RKO (cell line): Measurements from ENCODE around the gene LAMB1.

Experiments used
- DNase-seq: peaks from one replicate; pipeline ENCODE4 v3.0.0-alpha.2; 2016; ENCODE audit warnings: low spot score

LAMB1 gene

DNA sequence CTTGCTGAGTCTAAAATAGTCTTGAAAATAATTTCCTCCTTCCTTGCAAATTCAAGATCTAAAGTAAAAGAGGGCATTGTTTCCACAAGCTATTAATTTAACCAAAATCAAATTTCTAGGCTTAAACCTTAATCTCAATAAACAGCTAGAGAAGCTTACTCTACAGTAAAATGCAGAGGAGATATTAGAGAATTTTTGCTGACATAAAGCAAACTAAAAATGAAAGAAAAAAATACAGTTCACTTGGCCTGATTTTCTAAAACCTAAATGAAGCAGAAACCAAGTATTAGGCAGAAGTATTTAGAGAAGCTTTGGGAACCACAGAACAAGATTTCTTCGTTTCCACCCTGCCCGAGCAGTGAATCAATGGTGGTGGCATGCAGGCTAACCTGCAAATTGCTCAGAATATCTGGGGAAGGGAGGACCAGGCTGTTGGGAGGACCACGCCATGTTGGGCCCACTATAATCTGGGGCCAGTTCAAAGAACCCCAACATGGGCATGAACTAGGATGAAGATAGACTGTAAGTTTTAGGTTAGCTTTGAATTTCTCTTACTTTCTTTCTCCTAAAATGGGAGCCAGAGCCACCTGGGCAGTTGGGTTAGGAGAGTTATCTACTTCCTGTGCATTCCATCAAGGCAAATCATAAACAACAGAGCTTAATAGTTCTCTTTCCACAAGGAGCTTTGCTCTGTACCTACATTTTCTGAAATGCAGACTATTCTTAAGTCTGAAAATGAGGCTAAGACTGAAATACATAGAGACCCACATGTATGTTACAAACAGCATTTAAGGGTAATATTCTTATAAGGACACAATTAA lies 4.1 kb downstream of the LAMB1 start:
- no peak for DNase-seq

DNA sequence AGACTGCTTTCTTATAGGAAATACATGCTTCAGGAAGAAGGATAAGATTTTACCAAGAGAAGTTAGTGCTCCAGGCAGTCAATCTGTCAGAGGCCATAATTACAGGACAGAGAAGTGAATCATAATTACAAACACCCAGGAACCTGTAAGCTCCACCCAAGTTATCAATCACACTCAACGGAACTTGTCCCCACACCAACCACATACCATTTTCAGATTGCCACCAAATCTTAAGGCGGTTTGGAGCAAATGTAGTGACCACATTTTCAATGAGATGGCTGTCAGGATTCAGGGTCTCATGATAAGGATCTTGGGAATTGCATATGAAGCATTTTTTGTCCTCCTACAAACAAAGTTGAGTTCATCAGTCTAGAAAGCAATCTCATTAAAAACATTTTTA lies 4.8 kb downstream of the LAMB1 start:
- peak; percentile 40 for DNase-seq

DNA sequence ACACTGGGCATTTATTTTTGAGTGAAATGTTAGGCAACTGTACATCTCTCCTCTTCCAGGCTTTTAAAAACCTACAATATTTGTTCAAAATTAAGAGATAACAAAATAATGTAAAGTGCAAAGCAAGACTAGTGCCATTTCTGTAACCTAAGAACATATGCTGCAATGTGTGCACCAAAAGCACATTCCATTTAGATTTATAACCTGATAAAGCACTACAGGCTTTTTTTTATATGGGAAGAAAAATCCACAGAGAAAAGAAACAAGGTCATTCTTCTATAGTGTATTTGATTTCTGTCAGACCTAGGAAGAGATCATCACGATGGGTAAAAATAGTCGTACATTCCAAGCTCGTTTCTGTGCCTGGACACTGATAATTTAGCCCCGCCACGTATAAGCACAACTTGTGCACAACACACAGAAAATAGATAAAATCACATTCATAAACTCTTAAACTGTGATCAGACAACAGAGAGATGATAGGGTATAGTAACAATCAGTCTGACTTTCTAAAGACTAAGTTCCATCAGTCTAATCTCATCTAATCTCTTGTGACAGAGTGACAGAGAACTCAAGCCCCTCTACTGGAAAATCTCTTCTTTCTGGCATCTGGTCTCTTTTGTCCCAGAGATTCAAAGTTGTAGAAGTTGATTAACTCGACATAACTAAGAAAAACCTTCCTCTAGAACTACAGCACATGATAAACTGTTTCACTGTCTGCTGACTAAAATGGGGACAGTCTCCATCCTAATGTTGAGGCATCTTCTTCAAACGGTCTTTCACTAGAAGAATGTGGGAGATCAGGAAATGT lies 6.7 kb downstream of the LAMB1 start:
- DNase-seq, result no peak

DNA sequence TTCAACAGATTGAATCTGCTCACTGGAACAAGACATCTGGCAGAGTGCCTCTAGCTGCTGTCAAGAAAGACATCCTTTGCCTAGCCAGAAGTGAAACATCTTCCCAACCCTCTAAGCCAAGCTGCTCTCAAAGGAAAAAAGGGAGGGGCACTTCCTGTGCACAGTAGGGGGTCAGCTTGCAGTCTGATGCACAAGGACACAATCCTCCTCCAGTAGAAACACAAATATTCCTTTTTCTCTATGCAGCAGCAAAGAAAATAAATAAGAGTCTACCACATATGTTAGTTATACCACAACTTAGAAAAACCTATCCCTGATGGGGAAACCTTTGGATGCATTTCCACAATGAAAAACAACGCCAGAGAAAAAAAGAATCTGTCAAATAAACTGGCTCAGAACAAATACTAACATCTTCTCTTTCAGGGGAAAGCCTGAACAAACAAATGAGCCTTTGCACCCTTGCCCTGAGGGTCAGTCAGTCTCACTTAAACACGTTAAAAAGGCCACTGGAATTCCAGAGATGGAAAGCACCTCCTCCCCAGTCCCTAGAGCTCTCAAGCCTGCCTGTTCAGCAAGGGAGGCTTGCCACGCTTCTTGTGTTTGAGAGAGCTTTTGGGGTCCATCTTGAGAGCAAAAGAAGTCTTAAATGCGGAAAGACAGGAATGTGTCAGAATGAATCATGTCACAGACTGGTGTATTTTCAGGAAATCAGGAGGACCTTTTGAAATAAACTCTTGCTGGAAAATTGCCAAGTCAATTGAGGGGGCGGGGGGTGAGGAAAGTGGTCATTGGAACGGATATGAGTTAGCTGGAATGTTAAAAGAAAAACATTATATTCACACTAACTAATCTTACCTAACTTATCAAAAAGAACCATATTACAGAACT lies 7.5 kb downstream of the LAMB1 start:
- peak; percentile 67 for DNase-seq

DNA sequence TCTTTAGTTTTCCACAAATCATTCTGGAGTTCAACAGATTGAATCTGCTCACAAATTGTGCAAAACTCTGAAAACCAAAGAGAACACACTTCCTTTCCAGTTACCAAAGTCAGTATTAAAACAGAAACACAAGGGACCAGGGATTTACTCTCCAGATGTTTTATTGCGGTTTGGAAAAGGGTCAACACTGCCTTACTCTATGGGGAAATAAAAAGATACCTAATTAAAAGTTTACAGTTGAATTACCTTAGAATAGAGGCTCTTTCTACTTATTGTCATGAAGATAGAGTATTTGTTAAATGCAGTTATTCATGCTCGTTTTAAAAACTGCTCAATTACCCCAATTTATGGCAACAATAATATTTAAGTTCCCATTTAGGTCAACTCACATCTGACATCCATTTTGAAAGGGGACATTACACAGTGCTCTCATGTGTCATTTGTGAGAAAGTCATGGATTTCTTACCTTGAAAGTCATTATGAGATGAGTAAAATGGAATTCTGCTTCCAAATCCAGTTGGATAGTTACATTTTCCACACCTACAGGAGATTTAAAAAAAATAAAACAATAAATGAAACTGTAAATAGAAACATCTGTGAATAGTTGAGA lies 8.4 kb downstream of the LAMB1 start:
- no peak for DNase-seq

DNA sequence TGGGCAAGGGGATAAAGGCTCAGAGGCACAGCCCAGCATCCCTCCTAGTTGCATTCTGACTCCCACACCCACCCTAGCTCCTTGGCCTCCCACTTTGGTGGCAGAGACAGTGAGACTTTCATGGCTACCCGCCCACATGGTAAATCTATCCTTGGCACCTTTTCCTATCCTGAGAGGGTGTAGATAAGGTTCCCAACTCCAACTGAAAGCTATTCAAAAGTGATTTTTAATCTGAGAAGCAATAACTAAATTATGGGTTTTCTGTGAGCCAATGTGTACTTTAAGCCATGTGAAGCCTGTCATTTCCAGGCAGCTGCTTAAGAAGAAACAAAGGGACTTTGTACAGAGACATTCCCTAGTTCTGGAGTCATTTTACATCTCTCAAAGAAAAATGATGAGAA lies 9.1 kb downstream of the LAMB1 start:
- no peak for DNase-seq

DNA sequence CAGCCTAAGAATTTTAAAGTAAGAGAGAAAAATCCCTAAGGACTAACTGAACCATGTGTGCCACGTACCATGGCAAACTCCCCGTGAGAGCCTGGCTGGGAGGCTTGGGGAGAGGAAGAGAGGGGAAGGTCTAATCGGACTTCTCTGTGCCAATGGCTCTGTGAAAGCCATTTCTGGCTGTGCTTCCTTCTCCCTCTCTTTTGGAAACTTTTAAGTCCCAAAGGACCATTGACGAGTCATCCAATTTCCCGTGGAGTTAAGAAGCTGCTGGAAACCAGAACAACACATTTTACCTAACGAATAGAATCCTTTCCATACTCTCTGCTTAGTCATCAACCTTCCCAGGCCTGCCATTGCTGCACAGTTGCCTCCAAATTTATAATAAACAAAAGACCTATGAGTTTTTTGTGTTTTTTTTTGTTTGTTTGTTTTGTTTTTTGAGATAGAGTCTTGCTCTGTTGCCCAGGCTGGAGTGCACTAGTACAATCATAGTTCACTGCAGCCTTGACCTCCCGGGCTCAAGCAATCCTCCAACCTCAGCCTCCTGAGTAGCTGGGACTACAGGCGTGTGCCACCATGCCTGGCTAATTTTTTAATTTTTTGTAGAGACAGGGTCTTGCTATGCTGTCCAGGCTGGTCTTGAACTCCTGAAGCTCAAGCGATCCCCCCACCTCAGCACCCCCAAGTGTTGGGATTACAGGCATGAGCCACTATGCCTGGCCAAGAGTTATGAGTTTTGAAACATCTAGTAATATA lies 13.2 kb downstream of the LAMB1 start:
- no peak for DNase-seq

DNA sequence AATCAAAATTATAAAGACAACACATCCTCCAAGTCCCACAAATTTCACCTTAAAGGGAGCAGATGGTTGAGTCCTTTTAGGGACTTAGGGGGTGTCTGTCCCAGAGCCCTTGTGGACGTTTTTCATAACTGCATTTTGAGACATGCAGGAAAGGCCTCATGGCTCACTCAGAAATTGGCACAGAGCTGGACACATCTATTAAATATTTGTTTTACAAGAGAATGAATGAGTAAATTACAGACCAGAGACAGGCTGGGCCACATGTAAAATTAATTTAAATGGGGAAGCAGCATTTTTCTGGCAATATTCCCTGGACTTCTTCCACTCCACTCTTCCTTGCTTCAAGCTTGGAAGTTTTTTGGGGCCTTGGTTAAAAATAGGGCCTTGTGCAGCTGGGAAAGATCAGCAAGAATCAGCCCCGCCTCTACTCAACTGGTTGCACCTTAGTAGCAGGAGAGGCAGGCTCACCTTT lies 20.0 kb downstream of the LAMB1 start:
- DNase-seq, result no peak

DNA sequence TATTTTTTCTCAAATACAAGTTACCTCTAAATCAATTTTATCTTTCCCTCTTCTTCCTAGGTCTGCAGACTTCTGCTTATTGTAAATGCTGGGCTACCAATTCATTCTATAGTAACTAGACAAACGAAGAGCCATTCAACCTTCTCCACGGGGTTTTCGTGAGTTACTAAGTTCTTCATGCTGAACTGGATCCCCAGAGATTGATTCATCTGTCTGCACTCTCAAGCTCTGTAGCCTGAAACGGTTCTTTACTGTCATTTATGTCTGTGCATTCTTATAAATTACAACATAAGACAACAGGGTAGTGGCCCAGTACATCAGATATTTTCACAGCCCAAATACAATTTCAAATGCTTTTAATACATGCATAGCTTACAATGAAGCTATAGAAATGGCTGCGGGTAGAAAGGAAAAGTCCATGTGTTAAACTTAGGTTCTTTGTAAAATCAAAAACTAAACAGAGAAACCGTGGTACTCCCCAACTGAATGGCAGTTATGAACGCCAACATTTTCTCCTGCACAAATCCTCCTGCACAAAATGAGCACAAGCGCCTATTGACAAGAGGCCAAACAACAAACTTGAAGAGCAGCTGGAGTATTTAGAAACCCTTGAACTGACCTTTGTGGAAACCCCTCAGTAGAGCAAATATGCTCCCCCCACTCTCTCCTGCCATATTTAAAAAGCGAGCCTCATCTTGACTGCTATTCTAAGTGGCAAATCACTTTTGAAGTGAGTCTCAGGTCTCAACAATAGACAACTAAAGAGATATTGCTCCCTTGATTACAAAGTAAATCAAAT lies 20.7 kb downstream of the LAMB1 start:
- DNase-seq, result no peak

DNA sequence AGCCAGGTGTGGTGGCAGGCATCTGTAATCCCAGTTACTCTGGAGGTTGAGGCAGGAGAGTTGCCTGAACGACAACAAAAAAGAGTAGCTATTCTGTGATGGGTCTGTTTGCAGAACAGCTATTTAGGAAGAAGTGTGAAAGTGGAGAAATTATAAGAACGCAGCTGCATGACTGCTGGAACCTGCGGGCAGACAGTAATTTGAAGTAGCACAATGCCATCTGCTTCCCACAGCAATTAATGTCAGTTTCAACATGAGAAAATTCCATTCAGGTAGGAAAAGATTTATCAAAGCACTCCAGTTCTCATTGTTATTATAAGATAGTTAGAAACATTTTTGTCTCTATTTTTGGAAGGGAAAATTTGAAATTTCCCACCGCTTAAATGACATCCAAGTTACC lies 21.5 kb downstream of the LAMB1 start:
- DNase-seq, result no peak

DNA sequence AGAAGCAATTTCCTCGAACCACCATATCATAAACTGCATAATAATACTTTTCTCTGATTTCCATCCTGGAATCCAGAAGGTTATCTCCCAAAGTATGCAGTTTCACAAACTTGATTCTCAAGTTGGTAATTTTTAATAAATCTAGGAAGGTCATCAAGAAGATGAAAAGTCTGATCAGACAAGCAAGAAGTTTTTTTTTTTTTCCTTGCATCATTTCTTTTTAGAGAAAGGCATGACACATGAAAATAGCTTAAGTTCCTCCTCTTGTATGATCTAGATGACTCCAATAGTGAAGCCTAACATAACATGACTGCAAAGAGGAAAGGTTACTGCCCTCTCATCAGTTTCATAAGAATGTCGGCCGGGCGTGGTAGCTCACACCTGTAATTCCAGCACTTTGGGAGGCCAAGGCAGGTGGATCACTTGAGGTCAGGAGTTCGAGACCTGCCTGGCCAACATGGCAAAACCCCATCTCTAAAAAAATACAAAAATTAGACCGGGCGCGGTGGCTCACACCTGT lies 22.2 kb downstream of the LAMB1 start:
- DNase-seq, result no peak

DNA sequence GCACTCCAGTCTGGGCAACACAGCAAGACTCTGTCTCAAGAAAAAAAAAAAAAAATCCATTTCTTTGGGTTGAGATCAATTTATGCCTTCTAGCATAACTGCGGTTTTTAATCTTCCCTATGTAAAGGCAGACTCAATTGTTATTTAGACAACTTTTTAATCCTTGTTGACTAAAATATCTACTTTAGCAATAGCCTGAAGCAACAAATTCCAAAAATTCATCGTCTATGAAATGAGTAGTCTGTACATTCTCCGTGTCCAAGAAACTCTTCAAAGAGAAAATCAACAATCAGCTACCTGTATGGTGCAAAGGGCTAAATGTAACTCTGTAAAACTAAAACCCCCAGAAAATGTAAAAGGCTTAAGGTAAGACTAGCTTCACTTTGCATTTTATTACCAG lies 22.8 kb downstream of the LAMB1 start:
- DNase-seq, result no peak

DNA sequence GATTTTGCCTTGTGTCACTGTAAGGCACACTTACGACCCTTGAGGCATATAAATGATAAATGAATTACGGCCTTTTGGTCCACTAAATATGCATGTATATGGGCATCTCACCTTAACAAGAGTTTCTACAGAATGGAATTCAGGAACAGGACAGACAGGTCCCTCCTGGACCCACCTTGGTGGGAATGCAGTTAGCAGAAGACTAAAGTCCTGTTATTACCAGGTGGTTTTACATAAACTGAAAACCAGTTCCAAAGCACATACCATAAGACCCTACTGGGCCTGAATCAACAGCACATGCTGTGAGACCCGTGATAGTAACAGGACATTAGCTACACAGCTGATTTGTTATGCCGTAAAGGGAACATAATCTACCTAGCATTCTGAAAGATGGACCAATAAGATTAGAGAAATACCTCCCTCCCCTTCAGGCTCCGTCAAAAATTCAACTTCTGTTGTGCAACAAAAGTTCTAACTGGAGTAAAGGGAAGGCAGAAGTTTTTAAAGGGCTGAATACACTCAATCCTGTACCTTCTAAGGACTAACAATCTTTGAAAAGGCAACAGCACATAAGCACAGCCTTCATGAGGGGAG lies 24.0 kb downstream of the LAMB1 start:
- DNase-seq, result no peak

DNA sequence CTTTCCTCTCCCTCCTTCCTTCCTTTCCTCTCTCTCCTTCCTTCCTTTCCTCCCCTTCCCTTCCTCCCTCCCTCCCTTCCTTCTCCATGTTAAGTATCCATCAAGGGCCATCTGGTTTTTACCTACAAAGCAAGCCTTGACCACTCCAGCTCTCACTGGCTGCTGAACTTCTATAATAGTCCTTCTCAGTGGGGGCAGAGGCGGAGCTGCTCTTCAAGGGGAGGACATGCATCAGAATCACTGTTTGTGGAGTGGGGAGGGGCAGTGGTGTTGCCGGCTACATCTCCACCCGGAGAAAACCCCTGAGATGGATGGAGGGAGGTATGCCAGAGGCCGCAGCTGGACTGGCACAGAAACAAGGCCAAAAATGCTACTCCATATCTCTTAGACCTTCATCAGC lies 25.9 kb downstream of the LAMB1 start:
- DNase-seq, result no peak

DNA sequence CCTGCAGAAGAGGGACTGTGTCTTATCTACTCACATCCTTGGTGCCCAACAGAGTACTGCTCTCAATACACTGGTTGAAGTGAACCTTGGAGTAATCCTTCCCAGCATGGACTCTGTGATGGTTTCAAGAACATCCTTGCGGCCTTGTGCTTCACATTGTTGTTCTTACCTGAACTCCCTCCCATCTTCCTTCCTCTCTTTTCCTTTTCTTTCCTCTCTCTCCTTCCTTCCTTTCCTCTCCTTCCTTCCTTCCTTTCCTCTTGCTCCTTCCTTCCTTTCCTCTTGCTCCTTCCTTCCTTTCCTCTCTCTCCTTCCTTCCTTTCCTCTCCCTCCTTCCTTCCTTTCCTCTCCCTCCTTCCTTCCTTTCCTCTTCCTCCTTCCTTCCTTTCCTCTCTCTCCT lies 26.3 kb downstream of the LAMB1 start:
- no peak for DNase-seq

DNA sequence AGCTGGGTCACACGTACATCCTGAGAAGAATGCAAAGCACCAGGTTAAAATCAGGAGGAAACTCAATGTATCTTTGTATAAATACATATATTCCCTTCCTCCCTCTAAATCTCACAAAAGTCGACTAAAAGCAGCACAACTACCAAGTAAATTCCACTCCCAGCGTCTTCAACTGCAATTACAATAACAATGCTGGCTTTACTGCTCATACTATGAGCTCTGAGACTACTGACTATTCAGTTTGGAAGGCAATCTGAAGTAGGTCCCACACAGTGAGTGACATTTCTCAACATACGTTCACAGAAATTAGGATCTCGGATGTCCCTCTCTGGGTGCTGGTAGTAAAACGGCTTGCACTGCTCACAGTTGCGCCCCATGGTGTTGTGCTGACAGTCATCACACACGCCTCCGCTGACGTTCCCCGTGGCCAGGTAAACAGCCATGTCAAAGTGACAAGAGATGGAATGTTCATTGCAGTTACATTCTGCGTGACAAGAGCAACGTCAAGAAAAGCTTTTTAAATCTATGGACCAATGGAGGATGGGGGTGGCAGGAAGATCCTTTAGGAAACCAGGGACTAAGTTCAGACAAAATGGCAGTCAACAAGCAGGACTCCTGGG lies 27.5 kb downstream of the LAMB1 start:
- no peak for DNase-seq

DNA sequence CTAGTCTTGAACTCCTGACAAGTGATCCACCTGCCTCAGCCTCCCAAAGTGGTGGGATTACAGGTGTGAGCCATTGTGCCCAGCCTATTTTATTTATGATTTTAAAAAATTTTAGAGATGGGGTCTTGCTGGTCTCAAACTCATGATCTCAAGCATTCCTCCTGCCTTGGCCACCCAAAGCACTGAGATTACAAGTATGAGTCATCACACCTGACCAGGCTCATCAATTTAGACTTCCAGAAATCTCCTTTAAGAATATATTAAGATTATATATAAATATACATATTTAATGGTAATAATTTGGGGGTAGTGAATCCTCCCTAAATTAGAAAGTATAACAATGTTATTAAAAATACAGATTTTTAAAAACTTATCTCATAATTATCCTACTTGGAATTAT lies 29.1 kb downstream of the LAMB1 start:
- no peak for DNase-seq

DNA sequence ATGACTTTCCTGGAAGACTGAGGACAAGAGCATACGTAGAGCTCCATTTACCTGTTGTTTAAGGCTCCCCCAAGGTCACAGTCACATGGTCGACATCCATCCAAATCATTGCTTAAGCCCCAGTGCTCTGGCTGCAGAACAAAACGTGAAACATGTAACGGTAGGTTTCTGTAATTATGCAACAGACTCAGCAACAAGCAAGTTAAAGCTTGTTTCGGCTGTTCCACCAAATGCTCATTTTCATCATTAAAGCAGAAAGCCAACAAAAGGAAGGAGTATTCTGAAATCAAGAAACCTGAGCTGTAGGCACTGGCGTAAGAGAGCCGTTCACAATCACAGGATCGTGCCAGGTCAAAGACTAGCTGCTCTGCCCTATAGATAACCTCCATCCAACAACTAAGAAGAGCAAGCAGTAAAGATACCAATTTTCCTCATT lies 30.0 kb downstream of the LAMB1 start:
- DNase-seq, result no peak

DNA sequence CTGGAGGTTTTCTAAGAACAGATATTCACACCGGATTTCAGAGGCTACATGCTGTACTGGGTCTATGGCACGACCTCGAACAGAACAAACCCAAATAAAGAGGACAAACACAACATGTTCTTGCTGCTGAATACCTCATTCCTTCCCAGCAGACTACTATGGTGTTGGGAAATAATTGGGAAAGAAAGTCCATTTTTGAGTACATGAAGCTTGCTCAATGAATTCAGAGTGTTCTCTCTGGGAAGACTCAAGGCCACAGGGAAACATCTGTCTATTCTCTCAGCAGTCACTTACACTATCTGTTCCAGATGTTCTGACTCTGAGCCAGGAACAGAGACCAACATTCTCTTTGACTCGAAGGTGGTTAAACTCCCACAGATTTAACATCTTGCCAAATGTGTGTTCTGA lies 30.9 kb downstream of the LAMB1 start:
- no peak for DNase-seq
